AG09309 (cell line): ENCODE measurements around the gene ZNF670.

Experiments
- DNase-seq: peaks from one replicate; pipeline ENCODE4 v3.0.0-alpha.2; 2010; ENCODE audit warnings: low read depth
- H3K4me3 ChIP-seq: 2 replicates; pipeline ENCODE4 v1.5.1; 2011; ENCODE audit warnings: mild to moderate bottlenecking, low read depth, low read length, moderate library complexity; ENCODE audit not compliant: control insufficient read depth
- CTCF ChIP-seq: IDR thresholded peaks from 2 replicates; pipeline ENCODE4 v1.5.1; 2011; ENCODE audit warnings: mild to moderate bottlenecking, low read depth, low read length, inconsistent platforms; ENCODE audit not compliant: insufficient read depth, control insufficient read depth; ENCODE audit errors: missing control alignments

Gene ZNF670

GRCh38 chr1:247111700-247112478 is 33.3 kb upstream of the ZNF670 start:
- TF ChIP-seq CTCF, result no peak
- peak overlapping the region; percentile 60 for H3K4me3 ChIP-seq

GRCh38 chr1:247111259-247111699 is 32.7 kb upstream of the ZNF670 start:
- peak overlapping the region; percentile 60 for H3K4me3 ChIP-seq
- no peak for DNase-seq
- TF ChIP-seq CTCF, result no peak

More at GRCh38 chr1:247111700-247112478, 33.3 kb upstream of the ZNF670 start:
- no peak for DNase-seq

- DNase-seq, result no peak
- peak overlapping the region; percentile 60 for H3K4me3 ChIP-seq
- TF ChIP-seq CTCF, result no peak
These were observed 32.1 kb upstream of the ZNF670 start for GRCh38 chr1:247110627-247111258.

GRCh38 chr1:247107694-247108093 is 29.1 kb upstream of the ZNF670 start:
- no peak for DNase-seq
- TF ChIP-seq CTCF, result no peak
- no peak overlapping the region for H3K4me3 ChIP-seq

- TF ChIP-seq CTCF, result no peak
- DNase-seq, result no peak
These were observed 27.4 kb upstream of the ZNF670 start for GRCh38 chr1:247105966-247106365.

GRCh38 chr1:247104965-247105364 is 26.4 kb upstream of the ZNF670 start:
- no peak overlapping the region for H3K4me3 ChIP-seq
- no peak for DNase-seq
- TF ChIP-seq CTCF, result no peak

More at GRCh38 chr1:247105966-247106365, 27.4 kb upstream of the ZNF670 start:
- no peak overlapping the region for H3K4me3 ChIP-seq
